GM23338 (cell line): ENCODE data around the gene GPRC6A. TPM values are rescaled to one million over a fixed set of nuclear protein-coding genes. Genes with fewer than 3 reads are reported as not detected.

Source experiments
- ATAC-seq: fragments of 200-7000 bp; cut with Tn5 transposase; 3 replicates; pipeline ENCODE4 v1.9.1; 2020
- DNase-seq: peaks from one replicate; pipeline ENCODE4 v3.0.0-alpha.2; 2015; ENCODE audit warnings: low spot score
- H2AFZ ChIP-seq: fragments of 200-600 bp; sonication (generic); 2 replicates; pipeline ENCODE4 v1.8.0; 2016; ENCODE audit warnings: antibody characterized with exemption, mild to moderate bottlenecking, moderate library complexity
- H3F3A ChIP-seq: fragments of 200-600 bp; sonication (generic); replicated peaks from 2 replicates; pipeline ENCODE4 v1.8.0; 2017; ENCODE audit warnings: antibody characterized with exemption, mixed run types, low read depth
- H3K27ac ChIP-seq: fragments of 200-600 bp; sonication (generic); 2 replicates; pipeline ENCODE4 v1.6.1; 2016; ENCODE audit warnings: low read depth
- H3K27me3 ChIP-seq: fragments of 200-600 bp; sonication (generic); 2 replicates; pipeline ENCODE4 v1.8.0; 2016; ENCODE audit warnings: mild to moderate bottlenecking, mixed run types, moderate library complexity; ENCODE audit not compliant: insufficient read depth
- H3K36me3 ChIP-seq: fragments of 200-600 bp; sonication (generic); 2 replicates; pipeline ENCODE4 v1.8.0; 2016; ENCODE audit warnings: mild to moderate bottlenecking; ENCODE audit not compliant: insufficient read depth
- H3K4me1 ChIP-seq: fragments of 200-600 bp; sonication (generic); 2 replicates; pipeline ENCODE4 v1.8.0; 2016; ENCODE audit warnings: mild to moderate bottlenecking, moderate library complexity; ENCODE audit not compliant: insufficient read depth
- H3K4me2 ChIP-seq: fragments of 200-600 bp; sonication (generic); 2 replicates; pipeline ENCODE4 v1.7.1; 2017; ENCODE audit warnings: mixed run types
- H3K4me3 ChIP-seq: fragments of 200-600 bp; sonication (generic); 2 replicates; pipeline ENCODE4 v1.6.1; 2016; ENCODE audit warnings: mixed run types
- H3K79me2 ChIP-seq: fragments of 200-600 bp; sonication (generic); replicated peaks from 2 replicates; pipeline ENCODE4 v1.8.0; 2017; ENCODE audit warnings: mild to moderate bottlenecking; ENCODE audit not compliant: insufficient read depth
- H3K9me2 ChIP-seq: fragments of 200-600 bp; sonication (generic); 2 replicates; pipeline ENCODE4 v1.8.0; 2017; ENCODE audit not compliant: insufficient read depth
- H4K20me1 ChIP-seq: fragments of 200-600 bp; sonication (generic); replicated peaks from 2 replicates; pipeline ENCODE4 v1.8.0; 2017; ENCODE audit warnings: mild to moderate bottlenecking; ENCODE audit not compliant: insufficient read depth
- H3K27ac Mint-ChIP-seq: 2 replicates; pipeline ENCODE4 v1.8.0; 2020; ENCODE audit warnings: inconsistent platforms, mild to moderate bottlenecking, moderate library complexity, mixed read lengths
- H3K27me3 Mint-ChIP-seq: 3 replicates; pipeline ENCODE4 v1.8.0; 2022; ENCODE audit warnings: low read depth, mild to moderate bottlenecking, moderate library complexity, mixed read lengths, inconsistent platforms; ENCODE audit not compliant: insufficient read depth, poor library complexity
- H3K36me3 Mint-ChIP-seq: 3 replicates; pipeline ENCODE4 v1.8.0; 2021; ENCODE audit warnings: low read depth, mild to moderate bottlenecking, inconsistent platforms, moderate library complexity, mixed read lengths
- H3K4me1 Mint-ChIP-seq: 3 replicates; pipeline ENCODE4 v1.8.0; 2020; ENCODE audit warnings: mild to moderate bottlenecking, inconsistent platforms, mixed read lengths
- H3K4me3 Mint-ChIP-seq: 3 replicates; pipeline ENCODE4 v1.8.0; 2021; ENCODE audit warnings: moderate library complexity, mild to moderate bottlenecking, inconsistent platforms, mixed read lengths
- H3K9me3 Mint-ChIP-seq: 3 replicates; pipeline ENCODE4 v1.8.0; 2020; ENCODE audit warnings: moderate library complexity, mild to moderate bottlenecking, inconsistent platforms, mixed read lengths
- EZH2 ChIP-seq: fragments of 200-600 bp; sonication (generic); IDR thresholded peaks from one replicate; pipeline ENCODE4 v1.8.0; 2017; ENCODE audit warnings: antibody characterized with exemption, mild to moderate bottlenecking, low read depth; ENCODE audit not compliant: unreplicated experiment
- EZH2phosphoT487 ChIP-seq: fragments of 200-600 bp; sonication (generic); IDR thresholded peaks from one replicate; pipeline ENCODE4 v1.8.1; 2018; ENCODE audit warnings: antibody characterized with exemption; ENCODE audit not compliant: unreplicated experiment
- NANOG ChIP-seq: IDR thresholded peaks from 2 replicates; pipeline ENCODE4 v1.6.1; 2016; ENCODE audit warnings: antibody characterized with exemption, borderline replicate concordance
- STAT1 ChIP-seq: IDR thresholded peaks from one replicate; pipeline ENCODE4 v1.6.1; 2016; ENCODE audit warnings: antibody characterized with exemption; ENCODE audit not compliant: unreplicated experiment
- ZNF114 ChIP-seq: fragments of 250-450 bp; sonication (Bioruptor Pico); IDR thresholded peaks from 2 replicates; pipeline ENCODE4 v1.5.0; 2020; ENCODE audit warnings: mild to moderate bottlenecking, moderate library complexity
- polyA plus RNA-seq: library from polyadenylated mRNA; unstranded; fragments of >200 nt; fragmentation: Nextera tagmentation; extraction: Ambion mirVana; gene quantifications from 2 replicates; pipeline ENCODE4 v1.2.1, GENCODE V29; 2016
- total RNA-seq: library from RNA; depleted of rRNA; stranded (reverse); fragments of >200 nt; shearing (Covaris generic); gene quantifications from 2 replicates; pipeline ENCODE4 v1.2.3, GENCODE V29; 2014
- TF ChIP-seq, protein P1 (sequence below), 2 experiments: fragments of 200-600 bp in 1 of 2; sonication (generic) in 1 of 2; conservative IDR thresholded peaks; 2 replicates each; pipeline versions ENCODE4 v1.5.1 to v1.6.1; 2016 to 2017; ENCODE audit warnings: antibody characterized with exemption in 2 of 2, low read depth in 2 of 2, mild to moderate bottlenecking in 2 of 2, moderate library complexity in 1 of 2
- TF ChIP-seq, protein P2 (sequence below): IDR thresholded peaks from one replicate; pipeline ENCODE4 v1.6.1; 2018; ENCODE audit warnings: antibody characterized with exemption; ENCODE audit not compliant: unreplicated experiment

GPRC6A gene
- total and polyA plus RNA-seq, 2 experiments from 2014 or later, result 0.21 to 0.45 TPM

DNA sequence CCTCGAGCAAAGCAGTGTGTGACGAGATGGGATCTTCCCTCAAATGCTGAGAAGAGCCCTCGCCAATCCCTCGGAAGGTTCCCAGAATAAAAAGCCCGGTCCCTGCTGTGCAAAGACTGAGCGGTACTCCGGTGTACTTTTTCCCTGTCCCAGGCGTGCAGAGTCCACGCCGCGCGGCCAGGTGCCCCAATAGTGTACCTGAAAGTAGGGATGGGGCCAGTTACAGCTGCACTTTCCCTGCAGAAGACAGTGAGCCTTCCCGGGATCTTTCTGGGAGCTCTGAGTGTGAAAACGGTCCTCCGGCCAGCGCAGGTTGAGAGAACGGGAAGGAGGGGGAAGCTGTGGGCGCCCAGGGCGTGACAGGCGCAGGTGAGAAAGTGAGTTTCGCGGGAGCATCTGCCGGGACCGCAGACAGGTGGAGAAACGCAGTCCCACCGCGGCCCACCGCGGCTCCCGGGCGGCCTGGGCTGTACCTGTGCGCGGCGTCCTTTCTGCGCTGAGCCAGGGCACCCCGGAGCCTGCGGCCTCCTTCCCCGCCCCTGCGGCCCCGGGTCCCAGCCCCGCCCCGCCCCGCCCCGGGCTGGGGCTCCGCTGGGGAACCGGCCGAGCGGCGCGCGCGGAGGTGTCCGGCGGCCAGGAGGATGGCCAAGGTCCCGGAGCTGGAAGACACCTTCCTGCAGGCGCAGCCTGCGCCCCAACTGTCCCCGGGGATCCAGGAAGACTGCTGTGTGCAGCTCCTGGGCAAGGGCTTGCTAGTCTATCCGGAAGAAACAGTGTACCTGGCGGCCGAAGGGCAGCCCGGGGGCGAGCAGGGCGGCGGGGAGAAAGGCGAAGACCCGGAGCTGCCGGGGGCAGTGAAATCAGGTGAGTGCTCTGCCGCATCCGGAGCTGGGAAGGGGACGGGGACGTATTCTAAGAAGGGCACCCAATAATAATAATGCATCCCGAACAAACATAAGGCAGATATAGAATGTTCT, 48.0 kb upstream of the GPRC6A start, which contains the start of gene RFX6:
TSS of gene RFX6 (plus strand) at position 608 of the 977 bp plus-strand sequence. CDS start at position 642, 34 bp downstream.
- peak within 1 kb of the TSS; percentile 92 for H3K4me3 Mint-ChIP-seq
- H3K36me3 ChIP-seq, result no peaks in the 10 kb centered on the region
- H3F3A ChIP-seq, result no peaks in the 10 kb centered on the region
- TF ChIP-seq, protein P1, sequence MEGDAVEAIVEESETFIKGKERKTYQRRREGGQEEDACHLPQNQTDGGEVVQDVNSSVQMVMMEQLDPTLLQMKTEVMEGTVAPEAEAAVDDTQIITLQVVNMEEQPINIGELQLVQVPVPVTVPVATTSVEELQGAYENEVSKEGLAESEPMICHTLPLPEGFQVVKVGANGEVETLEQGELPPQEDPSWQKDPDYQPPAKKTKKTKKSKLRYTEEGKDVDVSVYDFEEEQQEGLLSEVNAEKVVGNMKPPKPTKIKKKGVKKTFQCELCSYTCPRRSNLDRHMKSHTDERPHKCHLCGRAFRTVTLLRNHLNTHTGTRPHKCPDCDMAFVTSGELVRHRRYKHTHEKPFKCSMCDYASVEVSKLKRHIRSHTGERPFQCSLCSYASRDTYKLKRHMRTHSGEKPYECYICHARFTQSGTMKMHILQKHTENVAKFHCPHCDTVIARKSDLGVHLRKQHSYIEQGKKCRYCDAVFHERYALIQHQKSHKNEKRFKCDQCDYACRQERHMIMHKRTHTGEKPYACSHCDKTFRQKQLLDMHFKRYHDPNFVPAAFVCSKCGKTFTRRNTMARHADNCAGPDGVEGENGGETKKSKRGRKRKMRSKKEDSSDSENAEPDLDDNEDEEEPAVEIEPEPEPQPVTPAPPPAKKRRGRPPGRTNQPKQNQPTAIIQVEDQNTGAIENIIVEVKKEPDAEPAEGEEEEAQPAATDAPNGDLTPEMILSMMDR (conservative IDR thresholded peaks at IDR 0.05; ENCODE audit: low read depth in 2 of 2), result no peak
- TF ChIP-seq STAT1, result no peak
- H3K4me1 Mint-ChIP-seq, result peaks cover 8% of the 10 kb centered on the region
- peak; percentile 96 for ATAC-seq
- no peaks in the 10 kb centered on the region; the same call in 1 of the 2 replicates for H3K9me2 ChIP-seq
- 0 out of 2 replicates have a peak, but pooled peaks cover 3% of the 10 kb centered on the region for H4K20me1 ChIP-seq
- H3K9me3 Mint-ChIP-seq, result peaks cover 12% of the 10 kb centered on the region; the same call in 2 of the 3 replicates
- peak within 1 kb of the TSS; percentile 89 for H3K4me2 ChIP-seq
- H2AFZ ChIP-seq, result peak within 1 kb of the TSS; percentile 88
- no peak within 1 kb of the TSS for H3K27ac Mint-ChIP-seq
- DNase-seq, result peak; percentile 69
- no peaks in the 10 kb centered on the region for H3K79me2 ChIP-seq
- H3K4me1 ChIP-seq, result no peaks in the 10 kb centered on the region
- no peak within 1 kb of the TSS for H3K27ac ChIP-seq
- H3K36me3 Mint-ChIP-seq, result peaks cover 3% of the 10 kb centered on the region; the same call in 2 of the 3 replicates
- H3K27me3 Mint-ChIP-seq, result peaks cover 35% of the 10 kb centered on the region
- peak within 1 kb of the TSS; percentile 74 for H3K4me3 ChIP-seq
- H3K27me3 ChIP-seq, result peaks cover 63% of the 10 kb centered on the region

DNA sequence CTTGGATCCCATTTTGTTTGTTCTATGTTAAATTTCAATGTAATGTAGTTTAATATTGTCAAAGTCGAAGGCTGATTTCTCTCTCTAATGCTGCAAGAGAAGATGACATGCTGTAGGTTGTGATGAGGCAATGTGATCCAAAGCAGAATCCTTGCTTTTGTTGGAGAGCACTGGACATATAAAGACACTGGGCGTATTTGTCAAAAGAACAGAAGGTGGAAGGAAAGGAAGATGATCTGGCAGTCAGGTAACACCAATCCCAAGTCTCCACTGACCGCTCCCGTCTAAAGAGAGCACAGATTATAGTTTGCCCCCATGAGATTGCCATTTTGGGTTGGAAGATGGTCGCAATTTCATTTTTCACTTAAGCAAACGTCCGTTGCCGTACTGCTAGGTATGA, 47.2 kb upstream of the GPRC6A start:
- H3K9me3 Mint-ChIP-seq, result peaks cover 12% of the 10 kb centered on the region; the same call in 2 of the 3 replicates
- TF ChIP-seq NANOG (no peak), ZNF114 (no peak), EZH2 (peak; percentile 71), EZH2phosphoT487 (no peak)
- TF ChIP-seq, protein P2, sequence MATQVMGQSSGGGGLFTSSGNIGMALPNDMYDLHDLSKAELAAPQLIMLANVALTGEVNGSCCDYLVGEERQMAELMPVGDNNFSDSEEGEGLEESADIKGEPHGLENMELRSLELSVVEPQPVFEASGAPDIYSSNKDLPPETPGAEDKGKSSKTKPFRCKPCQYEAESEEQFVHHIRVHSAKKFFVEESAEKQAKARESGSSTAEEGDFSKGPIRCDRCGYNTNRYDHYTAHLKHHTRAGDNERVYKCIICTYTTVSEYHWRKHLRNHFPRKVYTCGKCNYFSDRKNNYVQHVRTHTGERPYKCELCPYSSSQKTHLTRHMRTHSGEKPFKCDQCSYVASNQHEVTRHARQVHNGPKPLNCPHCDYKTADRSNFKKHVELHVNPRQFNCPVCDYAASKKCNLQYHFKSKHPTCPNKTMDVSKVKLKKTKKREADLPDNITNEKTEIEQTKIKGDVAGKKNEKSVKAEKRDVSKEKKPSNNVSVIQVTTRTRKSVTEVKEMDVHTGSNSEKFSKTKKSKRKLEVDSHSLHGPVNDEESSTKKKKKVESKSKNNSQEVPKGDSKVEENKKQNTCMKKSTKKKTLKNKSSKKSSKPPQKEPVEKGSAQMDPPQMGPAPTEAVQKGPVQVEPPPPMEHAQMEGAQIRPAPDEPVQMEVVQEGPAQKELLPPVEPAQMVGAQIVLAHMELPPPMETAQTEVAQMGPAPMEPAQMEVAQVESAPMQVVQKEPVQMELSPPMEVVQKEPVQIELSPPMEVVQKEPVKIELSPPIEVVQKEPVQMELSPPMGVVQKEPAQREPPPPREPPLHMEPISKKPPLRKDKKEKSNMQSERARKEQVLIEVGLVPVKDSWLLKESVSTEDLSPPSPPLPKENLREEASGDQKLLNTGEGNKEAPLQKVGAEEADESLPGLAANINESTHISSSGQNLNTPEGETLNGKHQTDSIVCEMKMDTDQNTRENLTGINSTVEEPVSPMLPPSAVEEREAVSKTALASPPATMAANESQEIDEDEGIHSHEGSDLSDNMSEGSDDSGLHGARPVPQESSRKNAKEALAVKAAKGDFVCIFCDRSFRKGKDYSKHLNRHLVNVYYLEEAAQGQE, result no peak
- TF ChIP-seq, protein P1 (conservative IDR thresholded peaks at IDR 0.05; ENCODE audit: low read depth in 2 of 2), result no peak
- H3K4me3 ChIP-seq, result peak overlapping the region; percentile 74
- H3K27ac Mint-ChIP-seq, result no peak overlapping the region
- no peaks in the 10 kb centered on the region for H3K4me1 ChIP-seq
- no peak overlapping the region for H3K27ac ChIP-seq
- H3K36me3 Mint-ChIP-seq, result peaks cover 3% of the 10 kb centered on the region; the same call in 2 of the 3 replicates
- no peaks in the 10 kb centered on the region for H3K36me3 ChIP-seq
- H3K27me3 Mint-ChIP-seq, result peaks cover 35% of the 10 kb centered on the region
- peaks cover 8% of the 10 kb centered on the region for H3K4me1 Mint-ChIP-seq
- no peak for DNase-seq
- H3K4me2 ChIP-seq, result peak overlapping the region; percentile 89
- H3K27me3 ChIP-seq, result peaks cover 63% of the 10 kb centered on the region
- no peaks in the 10 kb centered on the region for H3K79me2 ChIP-seq
- no peaks in the 10 kb centered on the region for H3F3A ChIP-seq
- 0 out of 2 replicates have a peak, but pooled peaks cover 3% of the 10 kb centered on the region for H4K20me1 ChIP-seq
- ATAC-seq, result no peak
- peak overlapping the region; percentile 88 for H2AFZ ChIP-seq
- peak overlapping the region; percentile 92 for H3K4me3 Mint-ChIP-seq
- H3K9me2 ChIP-seq, result no peaks in the 10 kb centered on the region; the same call in 1 of the 2 replicates
